Subcutaneous abdominal adipose tissue (tissue), 5 donors: ENCODE data around the gene ATP6V0E1.
"Not testable (repeated sequence)": the region's sequence is repeated elsewhere in the genome, so short reads cannot be mapped to it uniquely, and the experiment has no call there.

ENCODE experiments used
- H3K27ac ChIP-seq: one replicate; pipeline ENCODE4 v1.7.0; 2013; ENCODE audit warnings: low read depth, mild to moderate bottlenecking, inconsistent platforms, low read length, moderate library complexity
- H3K27me3 ChIP-seq, 5 donors: one replicate each; pipeline ENCODE4 v1.7.0; 2013; ENCODE audit warnings: low read length in 5 of 5, inconsistent platforms in 1 of 5; ENCODE audit not compliant: control insufficient read depth in 5 of 5, insufficient read depth in 4 of 5
- H3K36me3 ChIP-seq, 5 donors: one replicate each; pipeline ENCODE4 v1.7.0; 2013; ENCODE audit warnings: low read length in 5 of 5; ENCODE audit not compliant: control insufficient read depth in 5 of 5, insufficient read depth in 5 of 5
- H3K4me1 ChIP-seq, 5 donors: one replicate each; pipeline ENCODE4 v1.7.0; 2013; ENCODE audit warnings: low read length in 5 of 5, mild to moderate bottlenecking in 3 of 5, moderate library complexity in 1 of 5; ENCODE audit not compliant: control insufficient read depth in 5 of 5, insufficient read depth in 5 of 5
- H3K4me3 ChIP-seq, 5 donors: one replicate each; pipeline ENCODE4 v1.7.0; 2013; ENCODE audit warnings: low read length in 5 of 5, low read depth in 1 of 5
- H3K9ac ChIP-seq, 5 donors: one replicate each; pipeline ENCODE4 v1.7.0; 2013; ENCODE audit warnings: low read length in 5 of 5, mild to moderate bottlenecking in 4 of 5, moderate library complexity in 3 of 5
- H3K9me3 ChIP-seq, 5 donors: one replicate each; pipeline ENCODE4 v1.7.0; 2013; ENCODE audit warnings: low read length in 5 of 5; ENCODE audit not compliant: control insufficient read depth in 5 of 5
- donor health status: healthy.
- donor health status: healthy.
- donor health status: healthy.
- donor health status: healthy.
- donor health status: healthy.

Gene ATP6V0E1

GRCh38 chr5:173056783-173057061 lies 73.2 kb downstream of the ATP6V0E1 start:
- Histone ChIP-seq H3K27me3 (no peaks in the 10 kb centered on the region), H3K4me1 (peaks cover 2 to 25% (median 19%) of the 10 kb centered on the region in 5 donors), H3K36me3 (no peaks in the 10 kb centered on the region), H3K27ac (peak overlapping the region; percentile 99), H3K4me3 (peak overlapping the region in 4 of 5 donors; percentile 78 to 97 (median 84)), H3K9ac (peak overlapping the region in 4 of 5 donors; percentile 65 to 99 (median 90)), H3K9me3 (no peaks in the 10 kb centered on the region)

GRCh38 chr5:173057062-173057924 lies 73.7 kb downstream of the ATP6V0E1 start:
- Histone ChIP-seq H3K9me3 (no peaks in the 10 kb centered on the region), H3K36me3 (no peaks in the 10 kb centered on the region), H3K4me3 (peak overlapping the region; percentile 78 to 97 (median 88)), H3K9ac (peak overlapping the region; percentile 89 to 99 (median 94)), H3K27me3 (no peaks in the 10 kb centered on the region), H3K27ac (peak overlapping the region; percentile 99), H3K4me1 (peaks cover 2 to 25% (median 19%) of the 10 kb centered on the region in 5 donors)

- H3K27me3 ChIP-seq, result no peaks in the 10 kb centered on the region
- H3K9me3 ChIP-seq, result no peaks in the 10 kb centered on the region
- H3K4me1 ChIP-seq, result peaks cover 0 to 15% (median 15%) of the 10 kb centered on the region in 5 donors
- no peaks in the 10 kb centered on the region for H3K36me3 ChIP-seq
- no peak overlapping the region for H3K27ac ChIP-seq
- H3K4me3 ChIP-seq, result no peak overlapping the region
- H3K9ac ChIP-seq, result no peak overlapping the region
Measured at GRCh38 chr5:173062141-173062540, 78.6 kb downstream of the ATP6V0E1 start.

- Histone ChIP-seq H3K27me3 (no peaks in the 10 kb centered on the region), H3K9ac (no peak overlapping the region), H3K4me3 (no peak overlapping the region), H3K4me1 (peaks cover 2 to 13% (median 11%) of the 10 kb centered on the region in 5 donors), H3K9me3 (no peaks in the 10 kb centered on the region), H3K36me3 (no peaks in the 10 kb centered on the region), H3K27ac (no peak overlapping the region)
Measured at GRCh38 chr5:173065155-173065554, 81.6 kb downstream of the ATP6V0E1 start.

- Histone ChIP-seq H3K36me3 (no peaks in the 10 kb centered on the region), H3K27me3 (no peaks in the 10 kb centered on the region), H3K9ac (no peak overlapping the region), H3K9me3 (no peaks in the 10 kb centered on the region), H3K27ac (no peak overlapping the region), H3K4me3 (peak overlapping the region in 1 of 5 donors; percentile 17), H3K4me1 (peaks cover 2 to 13% (median 9%) of the 10 kb centered on the region in 5 donors)
Measured at GRCh38 chr5:173069671-173070070, 86.1 kb downstream of the ATP6V0E1 start.

- no peak overlapping the region for H3K27ac ChIP-seq
- no peaks in the 10 kb centered on the region for H3K27me3 ChIP-seq
- H3K4me3 ChIP-seq, result no peak overlapping the region
- H3K9ac ChIP-seq, result no peak overlapping the region
- H3K36me3 ChIP-seq, result no peaks in the 10 kb centered on the region
- peaks cover 4 to 18% (median 14%) of the 10 kb centered on the region in 5 donors for H3K4me1 ChIP-seq
- H3K9me3 ChIP-seq, result peaks cover 0 to 2% (median 0%) of the 10 kb centered on the region in 5 donors
Measured at GRCh38 chr5:173075137-173075843, 91.7 kb downstream of the ATP6V0E1 start.

GRCh38 chr5:173075970-173076369 lies 92.4 kb downstream of the ATP6V0E1 start:
- peaks cover 0 to 2% (median 0%) of the 10 kb centered on the region in 5 donors for H3K9me3 ChIP-seq

GRCh38 chr5:173076471-173076870 lies 92.9 kb downstream of the ATP6V0E1 start:
- peaks cover 4 to 18% (median 14%) of the 10 kb centered on the region in 5 donors for H3K4me1 ChIP-seq
- not testable (repeated sequence) for H3K9ac ChIP-seq, H3K27ac ChIP-seq, H3K9me3 ChIP-seq, H3K27me3 ChIP-seq, H3K36me3 ChIP-seq, H3K4me3 ChIP-seq

More at GRCh38 chr5:173075970-173076369, 92.4 kb downstream of the ATP6V0E1 start:
- H3K4me1 ChIP-seq, result peaks cover 4 to 18% (median 14%) of the 10 kb centered on the region in 5 donors
- no peak overlapping the region for H3K27ac ChIP-seq
- H3K4me3 ChIP-seq, result no peak overlapping the region
- H3K36me3 ChIP-seq, result peaks cover 3 to 4% (median 3%) of the 10 kb centered on the region in 5 donors
- no peaks in the 10 kb centered on the region for H3K27me3 ChIP-seq
- H3K9ac ChIP-seq, result no peak overlapping the region

- peaks cover 11 to 16% (median 13%) of the 10 kb centered on the region in 5 donors for H3K36me3 ChIP-seq
- H3K4me1 ChIP-seq, result peaks cover 4 to 18% (median 14%) of the 10 kb centered on the region in 5 donors
- H3K9me3 ChIP-seq, result peaks cover 0 to 2% (median 0%) of the 10 kb centered on the region in 5 donors
- no peak overlapping the region for H3K4me3 ChIP-seq
- no peak overlapping the region for H3K9ac ChIP-seq
- no peak overlapping the region for H3K27ac ChIP-seq
- H3K27me3 ChIP-seq, result no peaks in the 10 kb centered on the region
Measured at GRCh38 chr5:173078878-173079277, 95.3 kb downstream of the ATP6V0E1 start.
